IMR-90 (cell line): ENCODE measurements around the gene PIK3IP1. TPM values are rescaled to one million over a fixed set of nuclear protein-coding genes. Genes with fewer than 3 reads are reported as not detected.

Experiments used
- ATAC-seq: fragments of 200-7000 bp; cut with Tn5 transposase; 2 replicates; pipeline ENCODE4 v1.9.1; 2020; ENCODE audit warnings: low read depth, mild to moderate bottlenecking, moderate library complexity
- BruUV-seq: library from RNA; stranded (reverse); fragments of 400-500 nt; replicated peaks from 2 replicates; lab custom pipeline; 2021; lab: Mats Ljungman, UMichigan
- CTCF ChIA-PET: fragments of 300-600 bp; formaldehyde crosslinking; extraction: SDS; loops from one replicate; lab custom pipeline; 2021; ENCODE audit warnings: antibody characterized with exemption; lab: Yijun Ruan, JAX
- POLR2A ChIA-PET: fragments of 300-600 bp; sonication (Branson Sonifier 250); formaldehyde crosslinking; loops from one replicate; lab custom pipeline; 2022; ENCODE audit warnings: antibody characterized with exemption; ENCODE audit not compliant: unreplicated experiment; lab: Charles Lee
- DNase-seq: peaks from one replicate; pipeline ENCODE4 v3.0.0; 2013
- H2AFZ ChIP-seq: replicated peaks from 2 replicates; pipeline ENCODE3; 2013; ENCODE audit warnings: low read length, mild to moderate bottlenecking; ENCODE audit not compliant: poor library complexity
- H2AK5ac ChIP-seq: 2 replicates; pipeline ENCODE4 v1.6.1; 2013; ENCODE audit warnings: low read depth, low read length, inconsistent platforms
- H2AK9ac ChIP-seq: replicated peaks from 2 replicates; pipeline ENCODE3; 2013; ENCODE audit warnings: mild to moderate bottlenecking, low read depth, low read length, moderate library complexity; ENCODE audit not compliant: poor library complexity
- H2BK120ac ChIP-seq: 2 replicates; pipeline ENCODE4 v1.6.1; 2013; ENCODE audit warnings: low read depth, low read length, inconsistent platforms
- H2BK15ac ChIP-seq: 3 replicates; pipeline ENCODE4 v1.6.1; 2013; ENCODE audit warnings: low read depth, low read length, inconsistent platforms
- H2BK20ac ChIP-seq: 2 replicates; pipeline ENCODE4 v1.6.1; 2013; ENCODE audit warnings: low read depth, mild to moderate bottlenecking, inconsistent platforms, low read length, moderate library complexity
- H2BK5ac ChIP-seq: 2 replicates; pipeline ENCODE4 v1.6.1; 2013; ENCODE audit warnings: mild to moderate bottlenecking, low read depth, low read length, inconsistent platforms; ENCODE audit not compliant: poor library complexity, severe bottlenecking
- H3K14ac ChIP-seq: replicated peaks from 2 replicates; pipeline ENCODE4 v1.6.1; 2013; ENCODE audit warnings: low read depth, low read length, inconsistent platforms
- H3K18ac ChIP-seq: 2 replicates; pipeline ENCODE4 v1.6.1; 2013; ENCODE audit warnings: low read depth, low read length, control low read depth
- H3K23ac ChIP-seq: 2 replicates; pipeline ENCODE4 v1.6.1; 2013; ENCODE audit warnings: low read depth, low read length, inconsistent platforms
- H3K27ac ChIP-seq: 2 replicates; pipeline ENCODE4 v1.5.1; 2013; ENCODE audit warnings: mild to moderate bottlenecking, control low read depth, low read length; ENCODE audit not compliant: insufficient read depth
- H3K27me3 ChIP-seq: 2 replicates; pipeline ENCODE4 v1.6.1; 2013; ENCODE audit warnings: low read length; ENCODE audit not compliant: control insufficient read depth, insufficient read depth
- H3K36me3 ChIP-seq: 2 replicates; pipeline ENCODE4 v1.6.1; 2013; ENCODE audit warnings: low read length, mixed read lengths; ENCODE audit not compliant: control insufficient read depth, insufficient read depth
- H3K4ac ChIP-seq: 2 replicates; pipeline ENCODE4 v1.6.1; 2013; ENCODE audit warnings: low read depth, low read length, inconsistent platforms
- H3K4me1 ChIP-seq: 2 replicates; pipeline ENCODE4 v1.6.1; 2013; ENCODE audit warnings: low read length, mixed read lengths; ENCODE audit not compliant: control insufficient read depth, insufficient read depth
- H3K4me2 ChIP-seq: 2 replicates; pipeline ENCODE4 v1.6.1; 2013; ENCODE audit warnings: low read depth, mild to moderate bottlenecking, control low read depth, low read length, moderate library complexity
- H3K4me3 ChIP-seq: 2 replicates; pipeline ENCODE4 v1.5.1; 2013; ENCODE audit warnings: low read depth, mild to moderate bottlenecking, control low read depth, low read length, moderate library complexity; ENCODE audit not compliant: insufficient read depth
- H3K56ac ChIP-seq: 2 replicates; pipeline ENCODE4 v1.6.1; 2013; ENCODE audit warnings: low read length, inconsistent platforms; ENCODE audit not compliant: insufficient read depth; ENCODE audit errors: extremely low read depth
- H3K79me1 ChIP-seq, 2 experiments: 2 replicates each; pipeline ENCODE4 v1.6.1; 2013; ENCODE audit warnings: low read length in 2 of 2, inconsistent platforms in 1 of 2, low read depth in 1 of 2
- H3K9ac ChIP-seq: 2 replicates; pipeline ENCODE4 v1.6.1; 2013; ENCODE audit warnings: low read depth, low read length, control low read depth
- H3K9me1 ChIP-seq: 2 replicates; pipeline ENCODE4 v1.6.1; 2013; ENCODE audit warnings: low read length, inconsistent platforms; ENCODE audit not compliant: insufficient read depth
- H3K9me3 ChIP-seq: 2 replicates; pipeline ENCODE4 v1.6.1; 2013; ENCODE audit warnings: low read length; ENCODE audit not compliant: control insufficient read depth, insufficient read depth
- H4K20me1 ChIP-seq: 2 replicates; pipeline ENCODE4 v1.6.1; 2013; ENCODE audit warnings: low read length, inconsistent platforms; ENCODE audit not compliant: insufficient read depth
- H4K5ac ChIP-seq: 2 replicates; pipeline ENCODE4 v1.6.1; 2013; ENCODE audit warnings: mild to moderate bottlenecking, low read depth, low read length, control low read depth
- H4K8ac ChIP-seq, 2 experiments: 2 replicates each; pipeline ENCODE4 v1.6.1; 2013; ENCODE audit warnings: low read depth in 2 of 2, low read length in 2 of 2, control low read depth in 1 of 2, inconsistent platforms in 1 of 2
- H4K91ac ChIP-seq: 2 replicates; pipeline ENCODE4 v1.6.1; 2013; ENCODE audit warnings: low read depth, low read length, inconsistent platforms; ENCODE audit not compliant: insufficient read depth
- CEBPB ChIP-seq: IDR thresholded peaks from 2 replicates; pipeline ENCODE4 v1.6.1; 2012; ENCODE audit warnings: low read depth, low read length, improper control_type of control experiment
- MAZ ChIP-seq: IDR thresholded peaks from 2 replicates; pipeline ENCODE4 v1.6.1; 2012; ENCODE audit warnings: low read depth, mild to moderate bottlenecking, low read length, improper control_type of control experiment, moderate library complexity, borderline replicate concordance
- WGBS, 2 experiments: methylation state at CpG; one replicate each; pipeline versions ENCODE4 v1.1.5 to v1.1.7; 2013; ENCODE audit warnings: missing lambda C conversion rate in 2 of 2; ENCODE audit not compliant: insufficient read length in 1 of 2; ENCODE audit errors: extremely low coverage in 2 of 2; 5-methylcytosine and 5-hydroxymethylcytosine counted together
- dilution Hi-C: fragments of 300-500 bp; cut with HindIII; formaldehyde crosslinking; loops from one replicate; pipeline ENCODE4 v1.14.3; 2018; ENCODE audit warnings: low sequenced_read_pairs; ENCODE audit not compliant: unreplicated experiment
- in situ Hi-C: fragments of 300-500 bp; cut with MboI; formaldehyde crosslinking; loops from 3 replicates; pipeline ENCODE4 v1.14.3; 2019; ENCODE audit warnings: low sequenced_read_pairs, inconsistent platforms, mixed read lengths
- intact Hi-C: fragments of 100-400 bp; cut with micrococcal nuclease; formaldehyde crosslinking; loops from 2 replicates; pipeline ENCODE4 v1.10.0; 2022
- polyA plus RNA-seq, 3 experiments: library from polyadenylated mRNA; depleted of rRNA; stranded (reverse); fragments of >200 nt; gene quantifications; 2 replicates each; pipeline ENCODE4 v1.2.3, GENCODE V29; 2012; ENCODE audit warnings: low replicate concordance in 1 of 3
- total RNA-seq: library from RNA; depleted of rRNA; stranded (reverse); fragments of >200 nt; gene quantifications from 2 replicates; pipeline ENCODE4 v1.2.3, GENCODE V29; 2012

PIK3IP1 gene
- total and polyA plus RNA-seq, 2 of the 4 experiments (the other 2 are of a cell fraction): 12.9 to 17.6 TPM

GRCh38 chr22:31305194-31305593 lies 12.9 kb upstream of the PIK3IP1 start:
- H2AK5ac ChIP-seq: no peak overlapping the region
- H3K36me3 ChIP-seq: no peaks in the 10 kb centered on the region
- no peaks in the 10 kb centered on the region for H4K20me1 ChIP-seq
- H3K27me3 ChIP-seq: no peaks in the 10 kb centered on the region
- no peak overlapping the region for H3K4me2 ChIP-seq
- no peak overlapping the region for H3K4ac ChIP-seq
- H4K8ac ChIP-seq: no peak overlapping the region
- DNase-seq (no peak), ATAC-seq (no peak)
- H2AK9ac ChIP-seq: no peak overlapping the region
- dilution Hi-C loops: no loop called here
- no peaks in the 10 kb centered on the region; a peak in 1 of 4 replicates for H3K79me1 ChIP-seq
- no peak overlapping the region for H2BK120ac ChIP-seq
- H2AFZ ChIP-seq: no peak overlapping the region
- H2BK20ac ChIP-seq: no peak overlapping the region
- H3K9ac ChIP-seq: no peak overlapping the region
- no peak overlapping the region for H3K18ac ChIP-seq
- in situ Hi-C loops: no loop called here
- no peaks in the 10 kb centered on the region for H3K9me3 ChIP-seq
- no peak overlapping the region for H3K27ac ChIP-seq
- intact Hi-C loops: no loop called here
- BruUV-seq: no TSS peak
- WGBS, 2 experiments: no CpG with 5 or more reads among the region's 3 CpGs
- H2BK15ac ChIP-seq: no peak overlapping the region
- no peak overlapping the region for H3K14ac ChIP-seq
- peaks cover 2% of the 10 kb centered on the region; the same call in 1 of the 2 replicates for H3K9me1 ChIP-seq
- TF ChIP-seq CEBPB (no peak), MAZ (no peak)
- no peak overlapping the region for H3K23ac ChIP-seq
- H3K4me1 ChIP-seq: no peaks in the 10 kb centered on the region
- no peak overlapping the region for H2BK5ac ChIP-seq
- H3K4me3 ChIP-seq: no peak overlapping the region
- ChIA-PET CTCF (no interaction called here), POLR2A (no interaction called here)
- no peak overlapping the region for H3K56ac ChIP-seq
- H4K91ac ChIP-seq: no peak overlapping the region
- H4K5ac ChIP-seq: no peak overlapping the region
